GM23248 (cell line): ENCODE results near the gene ARHGDIA. TPM values are rescaled to one million over a fixed set of nuclear protein-coding genes. Genes with fewer than 3 reads are reported as not detected.

Experiments
- DNase-seq: peaks from one replicate; pipeline ENCODE4 v3.0.0-alpha.2; 2015
- H2AFZ ChIP-seq: fragments of 200-600 bp; sonication (generic); 2 replicates; pipeline ENCODE4 v1.6.1; 2016; ENCODE audit warnings: antibody characterized with exemption
- H3F3A ChIP-seq: fragments of 200-600 bp; sonication (generic); 2 replicates; pipeline ENCODE4 v1.6.1; 2016; ENCODE audit warnings: mild to moderate bottlenecking, antibody characterized with exemption, mixed run types; ENCODE audit not compliant: insufficient read depth
- H3K27ac ChIP-seq: fragments of 200-600 bp; sonication (generic); 2 replicates; pipeline ENCODE4 v1.5.1; 2016; ENCODE audit warnings: mild to moderate bottlenecking
- H3K27me3 ChIP-seq: fragments of 200-600 bp; sonication (generic); replicated peaks from 2 replicates; pipeline ENCODE4 v1.6.1; 2016; ENCODE audit warnings: mild to moderate bottlenecking; ENCODE audit not compliant: insufficient read depth
- H3K36me3 ChIP-seq: fragments of 200-600 bp; sonication (generic); 2 replicates; pipeline ENCODE4 v1.6.1; 2016; ENCODE audit warnings: low read depth, mild to moderate bottlenecking
- H3K4me1 ChIP-seq: fragments of 200-600 bp; sonication (generic); 2 replicates; pipeline ENCODE4 v1.6.1; 2016; ENCODE audit warnings: mild to moderate bottlenecking; ENCODE audit not compliant: insufficient read depth
- H3K4me2 ChIP-seq: fragments of 200-600 bp; sonication (generic); one replicate; pipeline ENCODE4 v1.6.1; 2016; ENCODE audit warnings: mild to moderate bottlenecking; ENCODE audit not compliant: unreplicated experiment
- H3K4me3 ChIP-seq: fragments of 200-600 bp; sonication (generic); 2 replicates; pipeline ENCODE4 v1.5.1; 2016; ENCODE audit warnings: mild to moderate bottlenecking
- H3K79me2 ChIP-seq: fragments of 200-600 bp; sonication (generic); 2 replicates; pipeline ENCODE4 v1.6.1; 2016; ENCODE audit warnings: mild to moderate bottlenecking; ENCODE audit not compliant: insufficient read depth
- H3K9ac ChIP-seq: fragments of 200-600 bp; sonication (generic); 2 replicates; pipeline ENCODE4 v1.6.1; 2016; ENCODE audit warnings: mild to moderate bottlenecking
- H3K9me2 ChIP-seq: fragments of 200-600 bp; sonication (generic); 2 replicates; pipeline ENCODE4 v1.6.1; 2016; ENCODE audit warnings: mixed run types, mild to moderate bottlenecking, moderate library complexity; ENCODE audit not compliant: insufficient read depth
- H3K9me3 ChIP-seq: fragments of 200-600 bp; sonication (generic); one replicate; pipeline ENCODE4 v1.6.1; 2017; ENCODE audit warnings: low read depth
- H4K20me1 ChIP-seq: fragments of 200-600 bp; sonication (generic); 2 replicates; pipeline ENCODE4 v1.6.0; 2016; ENCODE audit not compliant: insufficient read depth
- EZH2 ChIP-seq: fragments of 200-600 bp; sonication (generic); IDR thresholded peaks from 2 replicates; pipeline ENCODE4 v1.6.1; 2018; ENCODE audit warnings: antibody characterized with exemption, mild to moderate bottlenecking; ENCODE audit not compliant: insufficient read depth, poor library complexity, severe bottlenecking
- EZH2phosphoT487 ChIP-seq: fragments of 200-600 bp; sonication (generic); IDR thresholded peaks from 2 replicates; pipeline ENCODE4 v1.6.1; 2018; ENCODE audit warnings: antibody characterized with exemption, moderate library complexity, mild to moderate bottlenecking, low read depth; ENCODE audit not compliant: insufficient read depth
- WGBS, 2 experiments: methylation state at CpG; one replicate each; pipeline ENCODE4 v1.1.6; 2015 to 2017; ENCODE audit warnings: low lambda C conversion rate in 2 of 2, low coverage in 1 of 2; ENCODE audit errors: missing lambda C conversion rate in 2 of 2; 5-methylcytosine and 5-hydroxymethylcytosine counted together
- in situ Hi-C: fragments of 300-500 bp; cut with MboI; formaldehyde crosslinking; loops from 2 replicates; pipeline ENCODE4 v1.15.0; 2020
- polyA plus RNA-seq: library from polyadenylated mRNA; unstranded; fragments of >200 nt; fragmentation: Nextera tagmentation; extraction: Ambion mirVana; gene quantifications from 2 replicates; pipeline ENCODE4 v1.2.1, GENCODE V29; 2016
- total RNA-seq: library from RNA; depleted of rRNA; stranded (reverse); fragments of >200 nt; shearing (Covaris generic); gene quantifications from 2 replicates; pipeline ENCODE4 v1.2.3, GENCODE V29; 2014

The ARHGDIA gene
- total and polyA plus RNA-seq, 2 experiments from 2014 or later = 208 to 310 TPM

GRCh38 chr17:81837641-81838040 is 33.5 kb downstream of the ARHGDIA start:
- Histone ChIP-seq H3K27ac (no peak overlapping the region), H3K4me3 (no peak overlapping the region), H3K27me3 (no peaks in the 10 kb centered on the region), H3K4me2 (no peak overlapping the region), H3K9ac (no peak overlapping the region), H3K9me2 (no peaks in the 10 kb centered on the region), H2AFZ (no peak overlapping the region), H3F3A (peaks cover 9% of the 10 kb centered on the region), H3K36me3 (no peaks in the 10 kb centered on the region; the same call in 1 of the 2 replicates), H4K20me1 (no peaks in the 10 kb centered on the region), H3K9me3 (no peaks in the 10 kb centered on the region), H3K4me1 (no peaks in the 10 kb centered on the region), H3K79me2 (peaks cover 6% of the 10 kb centered on the region; the same call in 1 of the 2 replicates)
- in situ Hi-C loops = no loop called here
- DNase-seq = peak; percentile 39
- TF ChIP-seq EZH2 = no peak
- no peak for TF ChIP-seq EZH2phosphoT487
- 62 to 71% methylated on average over 9 of the region's 9 CpGs for WGBS, 2 experiments

GRCh38 chr17:81834831-81835267 is 36.3 kb downstream of the ARHGDIA start, which contains the start of gene PPP1R27:
Gene PPP1R27, minus strand, starts transcription at chr17:81835050. Its CDS starts 97 bp downstream, at chr17:81834953.
- Histone ChIP-seq H3K36me3 (no peaks in the 10 kb centered on the region), H3F3A (peaks cover 5% of the 10 kb centered on the region; the same call in 1 of the 2 replicates), H3K4me2 (peak within 1 kb of the TSS; percentile 89), H2AFZ (peak within 1 kb of the TSS; percentile 64), H3K9me3 (no peaks in the 10 kb centered on the region), H3K4me1 (peaks cover 7% of the 10 kb centered on the region), H3K27me3 (no peaks in the 10 kb centered on the region), H3K79me2 (peaks cover 27% of the 10 kb centered on the region), H3K4me3 (peak within 1 kb of the TSS; percentile 77), H3K9me2 (no peaks in the 10 kb centered on the region), H3K9ac (peak within 1 kb of the TSS; percentile 98), H4K20me1 (no peaks in the 10 kb centered on the region), H3K27ac (peak within 1 kb of the TSS; percentile 89)
- TF ChIP-seq EZH2 = no peak
- TF ChIP-seq EZH2phosphoT487 = no peak
- WGBS, 2 experiments = 94 to 95% methylated on average over 23 to 26 of the region's 26 CpGs
- in situ Hi-C loops = no loop called here
- no peak for DNase-seq

- no peak for TF ChIP-seq EZH2phosphoT487
- TF ChIP-seq EZH2 = no peak
- Histone ChIP-seq H3F3A (peaks cover 5% of the 10 kb centered on the region; the same call in 1 of the 2 replicates), H3K4me2 (peak overlapping the region; percentile 89), H4K20me1 (no peaks in the 10 kb centered on the region), H3K79me2 (peaks cover 34% of the 10 kb centered on the region), H3K9me3 (no peaks in the 10 kb centered on the region), H3K27ac (peak overlapping the region; percentile 89), H3K27me3 (no peaks in the 10 kb centered on the region), H3K9me2 (no peaks in the 10 kb centered on the region), H3K4me1 (peaks cover 7% of the 10 kb centered on the region), H3K36me3 (no peaks in the 10 kb centered on the region), H3K4me3 (peak overlapping the region; percentile 77), H3K9ac (peak overlapping the region; percentile 98), H2AFZ (peak overlapping the region; percentile 64)
- WGBS, 2 experiments = 91 to 92% methylated on average over 31 of the region's 31 CpGs
- no peak for DNase-seq
- in situ Hi-C loops = no loop called here
These were observed 37.0 kb downstream of the ARHGDIA start for GRCh38 chr17:81833921-81834830.

DNA sequence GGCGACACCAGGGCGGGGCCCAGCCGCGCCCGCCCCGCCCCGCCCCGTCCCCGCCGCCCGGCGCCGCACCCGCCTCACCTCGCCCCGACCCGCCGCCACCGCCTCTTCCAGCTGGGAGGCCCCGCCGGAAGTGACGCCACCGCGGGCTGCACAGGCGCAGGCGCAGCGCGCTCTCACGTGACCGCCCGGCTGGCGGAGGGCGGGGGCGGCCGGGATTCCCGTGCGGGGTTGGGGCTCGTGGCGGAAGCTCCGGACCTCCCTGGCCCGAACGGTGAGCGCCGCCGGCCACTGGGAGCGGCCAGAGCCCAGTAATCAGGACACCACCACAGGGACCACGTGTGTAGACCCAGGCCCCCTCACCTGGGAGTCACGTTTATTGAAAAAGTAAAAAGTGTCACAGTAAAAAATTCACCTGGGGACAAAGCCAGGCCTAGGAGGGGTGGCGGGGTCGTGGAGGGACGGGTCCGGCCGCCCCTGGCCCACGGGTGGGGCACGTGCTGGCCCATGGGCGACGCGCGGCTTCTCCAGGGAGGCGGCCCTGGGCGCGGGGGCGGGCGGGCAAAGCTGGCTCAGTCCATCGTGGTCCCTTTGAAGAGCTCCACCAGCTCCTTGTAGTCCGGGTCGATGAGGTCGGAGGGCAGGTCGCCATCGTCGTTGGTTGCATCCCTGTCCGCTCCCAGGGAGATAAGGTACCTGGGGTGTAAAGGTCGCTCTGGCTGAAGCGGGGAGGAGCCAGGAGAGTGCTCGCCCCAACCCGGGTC is 37.8 kb downstream of the ARHGDIA start, which contains the start of gene MCRIP1:
TSS of gene MCRIP1 (minus strand) at position 132 of the 761 bp plus-strand sequence. CDS start 8,785 bp downstream, outside the sequence.
- in situ Hi-C loops = no loop called here
- H4K20me1 ChIP-seq = no peaks in the 10 kb centered on the region
- H3K9ac ChIP-seq = peak within 1 kb of the TSS; percentile 98
- TF ChIP-seq EZH2 (no peak), EZH2phosphoT487 (no peak)
- no peaks in the 10 kb centered on the region for H3K9me3 ChIP-seq
- DNase-seq = peak; percentile 99
- peak within 1 kb of the TSS; percentile 64 for H2AFZ ChIP-seq
- H3K27me3 ChIP-seq = no peaks in the 10 kb centered on the region
- 2 to 3% methylated on average over 45 to 65 of the region's 76 CpGs for WGBS, 2 experiments
- H3K27ac ChIP-seq = peak within 1 kb of the TSS; percentile 91
- H3K9me2 ChIP-seq = no peaks in the 10 kb centered on the region
- H3F3A ChIP-seq = peaks cover 5% of the 10 kb centered on the region; the same call in 1 of the 2 replicates
- H3K79me2 ChIP-seq = peaks cover 39% of the 10 kb centered on the region
- H3K4me2 ChIP-seq = peak within 1 kb of the TSS; percentile 89
- no peaks in the 10 kb centered on the region for H3K36me3 ChIP-seq
- H3K4me1 ChIP-seq = peaks cover 7% of the 10 kb centered on the region
- H3K4me3 ChIP-seq = peak within 1 kb of the TSS; percentile 79
